ENCODE measurements around the gene STON1.
"Not testable (repeated sequence)": the region's sequence is repeated elsewhere in the genome, so short reads cannot be mapped to it uniquely, and the experiment has no call there.

STON1 gene

GRCh38 chr2:48527226-48527885 is 2.6 kb upstream of the STON1 start:
- no peak for DNase-seq (ENCODE audit: low spot score)

DNA sequence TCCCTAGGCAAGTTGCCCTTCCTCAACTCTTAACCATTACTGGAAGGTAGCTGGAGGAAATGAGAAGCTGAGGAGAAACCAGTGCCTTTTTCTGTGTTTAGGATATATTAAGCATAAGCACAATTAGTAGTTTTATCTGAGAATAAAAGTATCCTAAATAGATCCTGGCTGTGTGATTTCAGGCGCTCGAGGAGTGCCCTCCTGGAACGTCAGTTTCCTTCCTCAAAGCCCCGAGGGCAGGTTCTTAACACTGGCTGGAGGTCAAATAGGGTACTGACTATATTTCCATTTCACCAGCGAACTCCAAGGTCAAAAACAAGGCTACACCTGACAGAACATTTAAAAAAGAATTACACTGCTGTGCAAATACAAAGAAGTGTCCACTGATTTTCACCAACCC is 1.5 kb upstream of the STON1 start:
- no peak for DNase-seq (ENCODE audit: low spot score)

GRCh38 chr2:48529194-48529593 is 760 bp upstream of the STON1 start:
- no peak for DNase-seq (ENCODE audit: low spot score)

GRCh38 chr2:48529676-48530032 is 300 bp upstream of the STON1 start:
- DNase-seq (ENCODE audit: low spot score): no peak

DNA sequence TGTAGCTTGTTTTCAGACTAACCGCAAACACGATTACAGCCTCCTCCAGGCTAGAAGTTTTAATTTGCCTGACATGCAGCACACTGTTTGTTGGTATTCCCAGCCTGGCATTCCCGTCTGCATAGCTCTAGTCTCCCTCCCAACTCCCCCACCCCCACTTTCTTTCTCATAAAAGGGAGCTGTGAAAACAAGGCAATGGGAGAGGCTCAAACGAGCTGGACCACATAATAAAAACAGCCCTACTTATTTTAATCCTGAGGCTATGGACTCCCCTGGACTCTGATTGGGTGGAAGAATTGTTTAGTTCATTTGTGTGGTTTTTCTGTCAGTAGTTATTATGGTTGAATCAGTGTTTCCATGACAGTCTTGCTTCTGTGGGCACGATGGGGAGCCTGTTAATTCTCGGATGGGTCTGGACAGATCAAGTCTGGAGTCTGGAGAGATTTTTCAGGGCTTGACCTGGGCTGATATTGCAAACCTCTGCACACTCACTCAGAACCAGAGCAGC is 1.2 kb downstream of the STON1 start:
- DNase-seq (ENCODE audit: low spot score): no peak

- DNase-seq (ENCODE audit: low spot score): no peak
These were observed 2.2 kb downstream of the STON1 start for GRCh38 chr2:48532174-48532573.

DNA sequence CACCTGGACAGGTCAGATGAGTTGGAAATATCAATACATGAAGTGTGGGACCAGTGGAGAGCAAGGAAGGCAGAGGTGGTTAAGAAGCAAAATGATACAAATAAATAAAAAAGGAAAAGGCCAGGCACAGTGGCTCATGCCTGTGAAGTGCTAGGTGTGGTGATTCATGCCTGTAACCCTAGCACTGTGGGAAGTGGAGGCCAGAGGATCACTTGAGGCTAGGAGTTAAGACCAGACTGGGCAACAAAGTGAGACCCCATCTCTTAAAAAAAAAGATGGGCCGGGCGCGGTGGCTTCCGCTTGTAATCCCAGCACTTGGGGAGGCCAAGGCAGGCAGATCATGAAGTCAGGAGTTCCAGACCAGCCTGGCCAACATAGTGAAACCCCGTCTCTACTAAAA is 2.9 kb downstream of the STON1 start:
- no peak for DNase-seq (ENCODE audit: low spot score)

DNA sequence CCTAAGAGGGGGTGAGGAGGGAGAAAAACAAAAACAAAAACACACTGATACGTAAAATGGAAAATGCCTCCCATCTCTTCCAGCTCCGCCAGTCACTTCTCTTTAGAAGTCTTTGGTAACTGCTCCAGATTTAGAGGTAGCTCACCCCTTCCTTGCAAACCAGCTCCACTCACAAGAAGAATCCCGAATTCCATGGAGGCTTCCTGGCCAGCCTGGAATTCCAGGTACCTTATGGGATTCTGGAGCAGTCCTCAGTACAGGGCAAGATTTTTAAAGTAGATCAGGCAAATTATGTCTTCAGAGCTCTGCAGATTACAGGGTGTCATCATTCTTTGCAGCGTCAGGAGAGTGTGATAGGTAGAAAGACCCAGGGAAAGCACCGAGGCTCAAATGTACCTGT is 4.8 kb downstream of the STON1 start:
- DNase-seq (ENCODE audit: low spot score): no peak

GRCh38 chr2:48540237-48540935 is 10.4 kb downstream of the STON1 start:
- no peak for DNase-seq (ENCODE audit: low spot score)

GRCh38 chr2:48541666-48542389 is 11.9 kb downstream of the STON1 start:
- no peak for DNase-seq (ENCODE audit: low spot score)

GRCh38 chr2:48543895-48544294 is 13.9 kb downstream of the STON1 start:
- no peak for DNase-seq (ENCODE audit: low spot score)

GRCh38 chr2:48545244-48545643 is 15.3 kb downstream of the STON1 start:
- DNase-seq (ENCODE audit: low spot score): no peak

DNA sequence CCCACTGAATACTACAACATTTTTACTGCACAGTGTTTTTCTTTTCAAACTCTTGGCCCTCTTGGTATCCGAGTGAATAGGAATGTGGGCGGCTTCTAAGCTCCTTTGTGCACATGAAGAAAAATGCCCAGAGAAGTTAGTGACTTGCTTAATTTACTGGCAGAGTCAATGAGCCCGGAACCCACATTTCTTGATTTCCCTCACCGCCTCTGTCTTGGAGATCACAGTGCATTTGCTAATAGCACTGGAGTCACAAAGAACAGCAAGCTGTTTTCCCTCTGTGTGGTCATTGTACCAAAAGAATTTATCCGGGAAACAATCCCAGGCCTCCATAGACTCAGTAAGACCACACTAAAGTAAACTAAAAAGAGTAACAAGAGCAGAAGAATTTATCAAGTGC is 18.9 kb downstream of the STON1 start:
- peak; percentile 26 for DNase-seq (ENCODE audit: low spot score)

DNA sequence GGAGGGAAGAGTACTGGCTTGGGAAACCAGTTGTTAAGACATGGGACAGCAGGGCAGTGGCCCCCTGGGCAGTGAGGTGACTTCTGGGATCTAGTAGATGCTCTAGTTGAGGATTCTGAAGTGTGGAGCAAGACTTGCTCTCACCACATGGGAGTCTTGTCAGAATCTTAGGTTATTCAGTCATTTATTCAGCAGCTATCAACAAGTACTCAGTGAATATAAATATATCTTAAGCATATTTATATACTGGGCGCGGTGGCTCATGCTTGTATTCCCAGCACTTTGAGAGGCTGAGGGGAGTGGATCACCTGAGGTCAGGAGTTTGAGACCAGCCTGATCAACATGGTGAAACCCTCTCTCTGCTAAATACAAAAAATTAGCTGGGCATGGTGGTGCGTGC is 20.0 kb downstream of the STON1 start:
- no peak for DNase-seq (ENCODE audit: low spot score)

- DNase-seq (ENCODE audit: low spot score): no peak
These were observed 21.6 kb downstream of the STON1 start for GRCh38 chr2:48551548-48551947.

DNA sequence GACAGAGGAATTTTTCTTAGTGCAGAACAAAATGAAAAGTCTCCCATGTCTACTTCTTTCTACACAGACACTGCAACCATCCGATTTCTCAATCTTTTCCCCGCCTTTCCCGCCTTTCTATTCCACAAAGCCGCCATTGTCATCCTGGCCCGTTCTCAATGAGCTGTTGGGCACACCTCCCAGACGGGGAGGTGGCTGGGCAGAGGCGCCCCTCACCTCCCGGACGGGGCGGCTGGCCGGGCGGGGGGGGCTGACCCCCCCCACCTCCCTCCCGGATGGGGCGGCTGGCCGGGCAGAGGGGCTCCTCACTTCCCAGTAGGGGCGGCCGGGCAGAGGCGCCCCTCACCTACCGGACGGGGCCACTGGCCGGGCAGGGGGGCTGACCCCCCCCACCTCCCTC is 25.1 kb downstream of the STON1 start:
- not testable (repeated sequence) for DNase-seq (ENCODE audit: low spot score)

GRCh38 chr2:48558456-48558855 is 28.5 kb downstream of the STON1 start:
- DNase-seq (ENCODE audit: low spot score): no peak

GRCh38 chr2:48560546-48561209 is 30.7 kb downstream of the STON1 start:
- DNase-seq (ENCODE audit: low spot score): peak; percentile 30

GRCh38 chr2:48562281-48562680 is 32.3 kb downstream of the STON1 start:
- no peak for DNase-seq (ENCODE audit: low spot score)

- no peak for DNase-seq (ENCODE audit: low spot score)
These were observed 36.8 kb downstream of the STON1 start for GRCh38 chr2:48566592-48567310.

DNA sequence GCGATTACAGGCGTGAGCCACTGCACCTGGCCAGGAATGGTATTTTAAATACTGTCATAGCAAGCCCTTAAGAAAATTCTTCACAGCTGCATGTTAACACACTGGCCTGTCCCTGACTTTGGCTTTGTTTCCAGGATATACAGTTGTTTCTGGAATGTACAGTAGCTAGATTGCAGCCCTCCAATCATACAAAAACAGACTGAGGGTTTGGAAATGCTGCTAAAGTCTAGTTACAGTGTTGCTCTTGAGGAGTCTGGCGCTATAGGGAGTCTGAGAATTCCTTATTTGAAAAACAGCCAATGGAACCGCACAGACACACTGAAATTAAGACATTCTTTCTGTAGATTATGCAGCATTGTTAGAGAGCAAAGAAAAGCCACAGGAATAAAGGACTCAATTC is 37.7 kb downstream of the STON1 start:
- DNase-seq (ENCODE audit: low spot score): no peak

DNA sequence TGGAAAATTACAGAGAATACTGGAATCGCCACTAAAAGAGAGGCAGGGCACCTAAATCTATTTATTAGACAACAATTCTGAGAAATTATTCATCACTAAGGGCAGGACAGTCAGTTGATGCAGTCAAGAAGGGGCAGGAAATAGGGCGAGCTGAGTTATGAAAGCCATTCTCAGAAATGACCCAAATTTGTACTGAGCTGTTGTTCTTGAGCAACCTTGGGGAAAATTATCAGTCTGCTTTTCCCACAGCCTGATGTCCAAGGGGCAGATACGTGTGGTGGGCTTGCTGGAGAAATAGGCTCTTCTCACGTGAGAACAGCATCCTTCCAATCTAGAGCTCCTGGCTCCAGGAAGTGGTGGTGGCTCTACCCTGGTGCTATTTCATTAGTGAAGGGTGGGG is 38.6 kb downstream of the STON1 start:
- DNase-seq (ENCODE audit: low spot score): no peak
